ENCODE results near the gene ZNF691.
"Not testable (repeated sequence)": the region's sequence is repeated elsewhere in the genome, so short reads cannot be mapped to it uniquely, and the experiment has no call there.

ZNF691 gene

GRCh38 chr1:42833981-42834380 is 12.4 kb upstream of the ZNF691 start:
- no peak for DNase-seq

- no peak for DNase-seq
Observed at GRCh38 chr1:42834803-42835202, 11.6 kb upstream of the ZNF691 start.

- DNase-seq = no peak
Observed at GRCh38 chr1:42835422-42835821, 11.0 kb upstream of the ZNF691 start.

GRCh38 chr1:42837709-42838108 is 8.7 kb upstream of the ZNF691 start:
- DNase-seq = no peak

- no peak for DNase-seq
Observed at GRCh38 chr1:42838482-42839190, 7.8 kb upstream of the ZNF691 start.

GRCh38 chr1:42841010-42841409 is 5.4 kb upstream of the ZNF691 start:
- DNase-seq = no peak

- DNase-seq = no peak
Observed at GRCh38 chr1:42841440-42842147, 4.8 kb upstream of the ZNF691 start.

GRCh38 chr1:42844592-42845140 is 1.7 kb upstream of the ZNF691 start:
- DNase-seq = no peak

GRCh38 chr1:42845193-42845592 is 1.2 kb upstream of the ZNF691 start:
- no peak for DNase-seq

GRCh38 chr1:42845866-42846256 is 552 bp upstream of the ZNF691 start:
- no peak for DNase-seq

- no peak for DNase-seq
Observed at GRCh38 chr1:42847111-42847595, 740 bp downstream of the ZNF691 start.

GRCh38 chr1:42847721-42848460 is 1.5 kb downstream of the ZNF691 start:
- DNase-seq = no peak

- DNase-seq = no peak
Observed at GRCh38 chr1:42848823-42849537, 2.6 kb downstream of the ZNF691 start.

- DNase-seq = no peak
Observed at GRCh38 chr1:42849944-42850343, 3.5 kb downstream of the ZNF691 start.

- no peak for DNase-seq
Observed at GRCh38 chr1:42851420-42851819, 5.0 kb downstream of the ZNF691 start.

- DNase-seq = no peak
Observed at GRCh38 chr1:42851960-42852607, 5.7 kb downstream of the ZNF691 start.

- DNase-seq = no peak
Observed at GRCh38 chr1:42852608-42852980, 6.2 kb downstream of the ZNF691 start.

GRCh38 chr1:42853116-42853884 is 6.9 kb downstream of the ZNF691 start:
- no peak for DNase-seq

- DNase-seq = not testable (repeated sequence)
Observed at GRCh38 chr1:42856554-42856953, 10.1 kb downstream of the ZNF691 start.

- DNase-seq = not testable (repeated sequence)
Observed at GRCh38 chr1:42859366-42859765, 13.0 kb downstream of the ZNF691 start.

GRCh38 chr1:42860339-42861013 is 14.1 kb downstream of the ZNF691 start:
- DNase-seq = no peak
